Measurements from ENCODE around the gene MRNIP. TPM values are rescaled to one million over a fixed set of nuclear protein-coding genes. Genes with fewer than 3 reads are reported as not detected.
A peak's percentile ranks its signal among the peaks of the same experiment; 100 is the strongest.

MRNIP gene
- total RNA-seq, 1 donor from 2014 or later: 25.4 TPM

DNA sequence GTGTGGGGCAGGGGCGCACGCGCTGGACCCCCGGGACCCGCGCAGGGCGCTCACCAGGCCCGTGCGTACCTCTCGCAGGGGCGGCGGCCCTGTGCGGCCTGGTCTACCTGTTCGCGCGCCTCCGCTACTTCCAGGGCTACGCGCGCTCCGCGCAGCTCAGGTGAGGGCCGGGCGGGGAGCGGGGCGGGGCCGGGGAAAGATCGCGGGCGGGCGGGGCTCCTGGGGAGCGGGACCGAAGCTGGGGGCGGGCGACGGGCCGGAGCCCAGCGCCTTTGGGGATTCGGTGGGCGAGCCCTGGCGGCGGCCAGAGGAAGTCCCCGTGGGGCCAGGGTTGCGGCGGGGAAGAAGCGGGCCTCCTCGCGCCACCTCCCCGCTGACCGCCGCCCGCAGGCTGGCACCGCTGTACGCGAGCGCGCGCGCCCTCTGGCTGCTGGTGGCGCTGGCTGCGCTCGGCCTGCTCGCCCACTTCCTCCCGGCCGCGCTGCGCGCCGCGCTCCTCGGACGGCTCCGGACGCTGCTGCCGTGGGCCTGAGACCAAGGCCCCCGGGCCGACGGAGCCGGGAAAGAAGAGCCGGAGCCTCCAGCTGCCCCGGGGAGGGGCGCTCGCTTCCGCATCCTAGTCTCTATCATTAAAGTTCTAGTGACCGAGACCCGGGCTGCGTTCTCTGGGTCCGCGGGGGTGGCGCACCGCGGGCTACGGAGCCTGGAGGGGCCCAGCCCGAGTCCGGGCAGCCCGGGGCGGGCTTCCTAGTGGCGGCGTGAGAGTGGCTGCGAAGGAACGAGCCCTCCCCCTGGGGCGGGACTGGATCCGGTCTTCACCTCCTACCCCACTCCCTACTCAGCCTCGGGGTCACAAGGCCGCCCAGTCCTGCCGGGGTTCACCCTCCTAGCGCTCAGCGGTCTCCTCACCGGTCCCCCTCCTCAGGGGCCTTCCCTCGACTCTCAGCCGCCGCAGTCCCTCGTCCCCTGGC, 62.5 kb downstream of the MRNIP start:
- intact Hi-C loops (cut with DNase I): loop anchor here (5.0 kb wide), 1 partner anchor 34 kb away; no protein-coding TSS in a partner anchor
- ATAC-seq (peak; percentile 84), DNase-seq (peak; percentile 94)
- Histone ChIP-seq H3K9me3 (no peaks in the 10 kb centered on the region), H3K27ac (peak overlapping the region; percentile 78), H3K4me1 (peaks cover 49% of the 10 kb centered on the region), H3K4me3 (peak overlapping the region; percentile 68), H3K27me3 (no peaks in the 10 kb centered on the region), H3K36me3 (peaks cover 41% of the 10 kb centered on the region)
- peak; percentile 83 for TF ChIP-seq CTCF (IDR thresholded peaks at IDR 0.05)

DNA sequence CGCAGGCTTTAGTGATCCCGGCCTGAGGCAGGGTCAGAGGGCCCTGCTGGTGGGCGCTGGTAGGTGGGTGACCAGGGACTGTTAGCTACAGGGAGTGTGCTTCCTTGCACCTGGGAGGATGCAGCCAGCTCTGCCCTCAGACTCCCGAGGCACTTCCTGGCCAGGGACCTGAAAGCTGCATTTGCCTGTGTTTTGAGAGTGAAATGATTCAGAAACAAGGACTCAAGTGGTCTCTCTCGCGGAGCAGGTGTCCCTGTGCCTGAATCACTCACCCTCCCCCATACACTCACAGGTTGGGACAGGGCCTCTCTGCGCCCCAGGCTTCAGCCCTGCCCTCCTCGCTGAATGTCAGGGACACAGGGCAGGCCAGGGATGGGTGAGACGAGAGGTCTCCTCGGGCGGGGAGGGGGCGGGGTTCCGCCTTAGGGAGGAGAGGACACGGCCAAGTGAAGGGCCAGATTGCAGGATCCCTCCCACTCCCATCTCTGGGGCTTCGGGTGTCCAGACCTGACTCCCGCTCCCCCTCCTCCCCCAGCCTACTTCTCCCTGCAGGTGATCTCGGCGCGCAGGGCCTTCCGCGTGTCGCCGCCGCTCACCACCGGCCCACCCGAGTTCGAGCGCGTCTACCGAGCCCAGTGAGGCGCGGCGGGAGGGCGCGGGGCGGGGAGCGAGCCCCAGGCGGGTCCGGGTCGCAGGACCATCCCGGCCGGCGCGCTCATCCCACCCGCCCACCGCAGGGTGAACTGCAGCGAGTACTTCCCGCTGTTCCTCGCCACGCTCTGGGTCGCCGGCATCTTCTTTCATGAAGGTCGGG, 63.4 kb downstream of the MRNIP start:
- H3K9me3 ChIP-seq: no peaks in the 10 kb centered on the region
- H3K4me1 ChIP-seq: peaks cover 49% of the 10 kb centered on the region
- DNase-seq: peak; percentile 80
- H3K27ac ChIP-seq: peak overlapping the region; percentile 78
- peaks cover 34% of the 10 kb centered on the region for H3K36me3 ChIP-seq
- intact Hi-C loops (cut with DNase I): loop anchor here (5.0 kb wide), 1 partner anchor 33 kb away; no protein-coding TSS in a partner anchor
- no peaks in the 10 kb centered on the region for H3K27me3 ChIP-seq
- ATAC-seq: peak; percentile 32
- peak overlapping the region; percentile 68 for H3K4me3 ChIP-seq
- no peak for TF ChIP-seq CTCF (IDR thresholded peaks at IDR 0.05)

DNA sequence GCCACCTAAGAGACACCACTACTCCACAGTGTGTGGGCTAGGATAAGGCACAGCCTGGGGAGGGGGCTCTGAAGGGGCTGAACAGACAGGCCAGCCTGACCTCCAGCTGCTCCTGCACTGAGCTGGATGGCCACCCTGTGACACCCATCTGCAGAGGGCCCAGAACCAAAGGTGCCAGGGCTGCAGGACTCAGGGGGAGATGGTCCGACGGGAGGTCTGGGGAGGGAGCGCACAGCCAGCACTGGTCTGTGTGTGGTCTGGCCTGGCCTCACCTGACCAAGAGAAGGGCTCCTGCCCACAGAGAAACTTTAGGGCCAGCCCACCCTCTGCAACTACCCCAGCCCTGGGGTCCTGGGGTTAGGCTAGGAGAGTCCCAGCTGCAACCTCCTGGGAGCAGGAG, 64.0 kb downstream of the MRNIP start:
- Histone ChIP-seq H3K9me3 (no peaks in the 10 kb centered on the region), H3K4me3 (peak overlapping the region; percentile 68), H3K36me3 (peaks cover 27% of the 10 kb centered on the region), H3K27me3 (no peaks in the 10 kb centered on the region), H3K4me1 (peaks cover 49% of the 10 kb centered on the region), H3K27ac (peak overlapping the region; percentile 81)
- intact Hi-C loops (cut with DNase I): no loop called here
- ATAC-seq (no peak), DNase-seq (no peak)
- no peak for TF ChIP-seq CTCF (IDR thresholded peaks at IDR 0.05)

DNA sequence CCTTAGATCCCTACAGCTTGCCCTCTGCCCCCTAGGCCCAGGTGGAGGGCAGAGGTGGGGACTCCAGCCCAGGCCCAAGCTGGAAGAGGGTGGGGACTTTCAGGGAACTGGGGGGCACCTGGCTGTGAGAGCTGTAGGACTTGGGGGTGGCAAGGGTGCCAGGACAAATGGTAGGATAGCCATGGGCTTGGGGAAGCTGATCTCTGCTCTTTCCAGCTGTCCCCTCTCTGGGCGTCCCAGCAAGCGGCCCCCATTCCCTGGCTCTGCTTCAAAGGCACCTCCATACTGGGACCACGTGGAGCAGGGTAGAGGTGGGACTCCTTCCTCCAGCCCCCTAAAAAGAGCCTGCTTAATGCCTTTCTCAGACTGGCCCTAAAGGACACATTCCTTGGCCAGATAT, 64.4 kb downstream of the MRNIP start:
- no peak for DNase-seq
- no peaks in the 10 kb centered on the region for H3K27me3 ChIP-seq
- intact Hi-C loops (cut with DNase I): no loop called here

More for the DNA sequence above, 64.4 kb downstream of the MRNIP start:
- H3K4me1 ChIP-seq: peaks cover 49% of the 10 kb centered on the region
- H3K4me3 ChIP-seq: peak overlapping the region; percentile 68
- ATAC-seq: no peak
- TF ChIP-seq CTCF (IDR thresholded peaks at IDR 0.05): no peak
- H3K27ac ChIP-seq: peak overlapping the region; percentile 81
- peaks cover 23% of the 10 kb centered on the region for H3K36me3 ChIP-seq
- no peaks in the 10 kb centered on the region for H3K9me3 ChIP-seq

Data from upper lobe of right lung (tissue), 1 donor.